HEK293T (cell line): ENCODE measurements around the gene ERVFRD-1.

Experiments used
- FOXM1 ChIP-seq: fragments of 450-650 bp; IDR thresholded peaks from 2 replicates; pipeline ENCODE4 v1.6.1; 2017; ENCODE audit warnings: mild to moderate bottlenecking, borderline replicate concordance
- NFRKB ChIP-seq: fragments of 450-650 bp; IDR thresholded peaks from 2 replicates; pipeline ENCODE4 v1.6.1; 2016; ENCODE audit warnings: mild to moderate bottlenecking, moderate library complexity
- ZNF384 ChIP-seq: fragments of 450-650 bp; IDR thresholded peaks from 2 replicates; pipeline ENCODE4 v1.6.1; 2016

GRCh38 chr6:11129908-11130565 is 18.5 kb upstream of the ERVFRD-1 start:
- TF ChIP-seq ZNF384 (no peak), NFRKB (no peak), FOXM1 (no peak)
